Cardiac fibroblast (primary cell): Measurements from ENCODE around the gene TALDO1.

Source experiments
- DNase-seq, 2 donors: peaks; one replicate each; pipeline versions ENCODE4 v3.0.0 to v3.0.0-alpha.2; 2010; ENCODE audit warnings: low read depth in 2 of 2
- H3K4me3 ChIP-seq, 2 donors: replicated peaks in 1 of 2; 1 replicate in 1 of 2; 2 replicates in 1 of 2; pipeline ENCODE4 v1.5.1; 2011; ENCODE audit warnings: low read depth in 2 of 2, low read length in 2 of 2, mild to moderate bottlenecking in 2 of 2, moderate library complexity in 1 of 2
- CTCF ChIP-seq: IDR thresholded peaks from one replicate; pipeline ENCODE4 v1.5.1; 2011; ENCODE audit warnings: low read depth, mild to moderate bottlenecking, low read length, inconsistent platforms

Gene TALDO1

GRCh38 chr11:724049-724777, 23.1 kb upstream of the TALDO1 start:
- no peak for DNase-seq
- H3K4me3 ChIP-seq = no peak overlapping the region
- TF ChIP-seq CTCF = no peak

GRCh38 chr11:724778-725386, 22.4 kb upstream of the TALDO1 start:
- TF ChIP-seq CTCF = no peak
- H3K4me3 ChIP-seq = no peak overlapping the region

GRCh38 chr11:725624-726202, 21.6 kb upstream of the TALDO1 start:
- H3K4me3 ChIP-seq = no peak overlapping the region
- no peak for TF ChIP-seq CTCF
- DNase-seq = no peak

More at GRCh38 chr11:724778-725386, 22.4 kb upstream of the TALDO1 start:
- DNase-seq = no peak

GRCh38 chr11:726278-727220, 20.7 kb upstream of the TALDO1 start:
- peak in 1 of 2 donors; percentile 33 for DNase-seq
- no peak overlapping the region for H3K4me3 ChIP-seq
- TF ChIP-seq CTCF = no peak

GRCh38 chr11:727281-727701, 20.0 kb upstream of the TALDO1 start:
- TF ChIP-seq CTCF = no peak
- no peak for DNase-seq
- H3K4me3 ChIP-seq = no peak overlapping the region
